A549 (cell line): Measurements from ENCODE around the gene LRRC3B. TPM values are rescaled to one million over a fixed set of nuclear protein-coding genes. Genes with fewer than 3 reads are reported as not detected.

ENCODE experiments used
- ATAC-seq, 2 experiments: fragments of 200-7000 bp in 1 of 2; fragments of >200 bp in 1 of 2; cut with Nextera tagmentation in 1 of 2; cut with Tn5 transposase in 1 of 2; 3 replicates each; pipeline versions ENCODE4 v1.8.0 to v1.9.1; 2018 to 2020; ENCODE audit warnings: mild to moderate bottlenecking in 1 of 2, moderate library complexity in 1 of 2
- CTCF ChIA-PET: fragments of 300-600 bp; sonication (Branson Sonifier 250); formaldehyde crosslinking; extraction: SDS; loops from one replicate; lab custom pipeline; 2021; ENCODE audit warnings: antibody characterized with exemption, inconsistent platforms; lab: Yijun Ruan, JAX
- POLR2A ChIA-PET: fragments of 350-600 bp; formaldehyde crosslinking; extraction: SDS; loops from one replicate; lab custom pipeline; 2021; ENCODE audit warnings: antibody characterized with exemption, inconsistent platforms; lab: Yijun Ruan, JAX
- DNase-seq, 2 experiments: peaks; one replicate each; pipeline versions ENCODE4 v3.0.0 to v3.0.0-alpha.2; 2011 to 2016; ENCODE audit warnings: low read depth in 1 of 2, low spot score in 1 of 2
- FAIRE-seq: peaks from 2 replicates; lab custom pipeline; 2011; peaks lifted over from hg19 to GRCh38; lab: Jason Lieb, UNC
- H3K27ac ChIP-seq, 2 experiments: fragments of >200 bp; sonication (Bioruptor Twin); formaldehyde crosslinking; 3 replicates each; pipeline ENCODE4 v1.5.1; 2016 to 2017
- H3K4me1 ChIP-seq: fragments of >200 bp; sonication (Bioruptor Twin); formaldehyde crosslinking; 3 replicates; pipeline ENCODE4 v1.6.1; 2016
- H3K4me2 ChIP-seq: fragments of >200 bp; sonication (Bioruptor Twin); formaldehyde crosslinking; 3 replicates; pipeline ENCODE4 v1.6.1; 2016
- H3K4me3 ChIP-seq: fragments of >200 bp; sonication (Bioruptor Twin); formaldehyde crosslinking; 3 replicates; pipeline ENCODE4 v1.5.1; 2016
- H3K9me3 ChIP-seq: fragments of >200 bp; sonication (Bioruptor Twin); formaldehyde crosslinking; 3 replicates; pipeline ENCODE4 v1.6.1; 2016
- CBX8 ChIP-seq: fragments of 200-600 bp; sonication (generic); IDR thresholded peaks from 2 replicates; pipeline ENCODE4 v1.6.1; 2016
- CHD2 ChIP-seq: fragments of 150-350 bp; IDR thresholded peaks from 2 replicates; pipeline ENCODE4 v1.6.1; 2014; ENCODE audit warnings: low read length; ENCODE audit not compliant: partially characterized antibody
- EP300 ChIP-seq, 2 experiments: fragments of >200 bp; sonication (Bioruptor Twin); formaldehyde crosslinking; IDR thresholded peaks; 2 replicates in 1 of 2; 3 replicates in 1 of 2; pipeline ENCODE4 v1.6.1; 2016 to 2017
- ESRRA ChIP-seq: fragments of 150-350 bp; IDR thresholded peaks from 2 replicates; pipeline ENCODE4 v1.6.1; 2014; ENCODE audit warnings: mild to moderate bottlenecking, low read length, borderline replicate concordance
- GATA3 ChIP-seq: IDR thresholded peaks from 2 replicates; pipeline ENCODE4 v1.6.1; 2012; ENCODE audit warnings: borderline replicate concordance
- HDAC2 ChIP-seq: fragments of 200-600 bp; sonication (generic); IDR thresholded peaks from 2 replicates; pipeline ENCODE4 v1.6.1; 2016
- HEYL ChIP-seq: fragments of 250-450 bp; sonication (Bioruptor Pico); IDR thresholded peaks from 2 replicates; pipeline ENCODE4 v1.8.0; 2021; ENCODE audit warnings: mild to moderate bottlenecking, moderate library complexity
- HOXA7 ChIP-seq: fragments of 250-450 bp; sonication (Bioruptor Pico); IDR thresholded peaks from 2 replicates; pipeline ENCODE4 v1.5.0; 2020; ENCODE audit warnings: mild to moderate bottlenecking, moderate library complexity
- HOXB5 ChIP-seq: fragments of 250-450 bp; sonication (Bioruptor Pico); IDR thresholded peaks from 2 replicates; pipeline ENCODE4 v1.5.0; 2020; ENCODE audit warnings: mild to moderate bottlenecking, moderate library complexity
- KDM1A ChIP-seq: fragments of 200-600 bp; sonication (generic); IDR thresholded peaks from 2 replicates; pipeline ENCODE4 v1.6.1; 2016; ENCODE audit warnings: low read depth, mild to moderate bottlenecking
- MYC ChIP-seq: IDR thresholded peaks from 2 replicates; pipeline ENCODE4 v1.6.1; 2012; ENCODE audit warnings: mild to moderate bottlenecking, inconsistent platforms, low read length, improper control_type of control experiment, borderline replicate concordance
- NPAS2 ChIP-seq: fragments of 250-450 bp; sonication (Bioruptor Pico); IDR thresholded peaks from 2 replicates; pipeline ENCODE4 v1.8.0; 2022; ENCODE audit warnings: mild to moderate bottlenecking, moderate library complexity, borderline replicate concordance
- NR3C1 ChIP-seq: fragments of >200 bp; sonication (Bioruptor Twin); formaldehyde crosslinking; IDR thresholded peaks from 3 replicates; pipeline ENCODE4 v1.6.1; 2017
- PHF8 ChIP-seq: fragments of 200-600 bp; sonication (generic); IDR thresholded peaks from 2 replicates; pipeline ENCODE4 v1.6.1; 2016; ENCODE audit warnings: low read depth, mild to moderate bottlenecking, antibody characterized with exemption, moderate library complexity, borderline replicate concordance
- POLR2AphosphoS2 ChIP-seq: conservative IDR thresholded peaks from 2 replicates; pipeline ENCODE4 v1.6.1; 2012; ENCODE audit warnings: low read length, improper control_type of control experiment, inconsistent platforms
- RARB ChIP-seq: fragments of 250-450 bp; sonication (Bioruptor Pico); IDR thresholded peaks from 2 replicates; pipeline ENCODE4 v1.8.0; 2021; ENCODE audit warnings: mild to moderate bottlenecking, moderate library complexity
- SMC3 ChIP-seq: fragments of >200 bp; sonication (Bioruptor Twin); formaldehyde crosslinking; IDR thresholded peaks from 3 replicates; pipeline ENCODE4 v1.6.1; 2018; ENCODE audit warnings: inconsistent platforms
- TP53 ChIP-seq: fragments of 250-450 bp; sonication (Bioruptor Pico); IDR thresholded peaks from 2 replicates; pipeline ENCODE4 v1.5.0; 2021; ENCODE audit warnings: mild to moderate bottlenecking, moderate library complexity
- ZNF302 ChIP-seq: fragments of 250-450 bp; sonication (Bioruptor Pico); IDR thresholded peaks from 2 replicates; pipeline ENCODE4 v1.9.0; 2021; ENCODE audit warnings: inconsistent platforms, mild to moderate bottlenecking, moderate library complexity
- WGBS: methylation state at CpG from one replicate; pipeline ENCODE4 v1.1.6; 2017; ENCODE audit errors: missing lambda C conversion rate; 5-methylcytosine and 5-hydroxymethylcytosine counted together
- polyA plus RNA-seq, 4 experiments: library from polyadenylated mRNA; depleted of rRNA in 3 of 4; stranded (reverse); fragments of >200 nt; fragmentation: RNase III in 1 of 4; extraction: RNeasy Plus Mini Kit Qiagen cat#74134 plus additional on column Dnase treatment in 1 of 4; gene quantifications; 2 replicates in 3 of 4; 3 replicates in 1 of 4; pipeline ENCODE4 v1.2.3, GENCODE V29; 2011 to 2017
- TF ChIP-seq, protein P1 (sequence below): IDR thresholded peaks from 2 replicates; pipeline ENCODE4 v1.6.1; 2012
- TF ChIP-seq, protein P2 (sequence below): fragments of >200 bp; sonication (Bioruptor Twin); formaldehyde crosslinking; IDR thresholded peaks from 2 replicates; pipeline ENCODE4 v1.6.1; 2016
- TF ChIP-seq, protein P3 (sequence below): fragments of 250-450 bp; sonication (Bioruptor Pico); IDR thresholded peaks from 2 replicates; pipeline ENCODE4 v1.5.0; 2021; ENCODE audit warnings: mild to moderate bottlenecking, moderate library complexity, borderline replicate concordance
- TF ChIP-seq, protein P4 (sequence below): fragments of 250-450 bp; sonication (Bioruptor Pico); IDR thresholded peaks from 2 replicates; pipeline ENCODE4 v1.5.0; 2020; ENCODE audit warnings: low read depth, mild to moderate bottlenecking, moderate library complexity

LRRC3B gene
- polyA plus RNA-seq, 2 of the 4 experiments (the other 2 are of a cell fraction): not detected

DNA sequence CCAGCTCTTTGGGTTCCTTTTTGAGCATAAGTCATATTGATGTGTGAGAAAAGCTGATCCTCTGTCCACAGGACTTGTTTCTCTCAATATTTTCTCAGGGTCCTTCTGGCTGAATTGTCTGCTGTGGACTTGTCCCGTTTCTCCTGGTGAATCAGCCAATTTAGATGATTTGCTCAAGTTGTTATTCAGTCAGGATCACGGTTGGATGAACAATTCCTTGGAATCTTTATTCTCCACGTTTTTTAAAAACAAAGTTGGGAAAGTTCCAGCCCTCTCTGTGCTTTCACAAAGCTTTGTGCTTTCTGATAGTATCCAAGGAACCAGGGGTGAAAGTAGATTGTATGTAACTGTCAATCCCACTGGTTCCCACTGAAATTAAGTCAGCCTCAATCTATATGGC is 61.3 kb downstream of the LRRC3B start (continued):
- no peak for TF ChIP-seq CHD2
- TF ChIP-seq HDAC2: no peak
- TF ChIP-seq HOXA7 (CRISPR knock-in tag): no peak
- TF ChIP-seq HEYL: no peak
- TF ChIP-seq NPAS2 (CRISPR knock-in tag): no peak
- TF ChIP-seq KDM1A: no peak

DNA sequence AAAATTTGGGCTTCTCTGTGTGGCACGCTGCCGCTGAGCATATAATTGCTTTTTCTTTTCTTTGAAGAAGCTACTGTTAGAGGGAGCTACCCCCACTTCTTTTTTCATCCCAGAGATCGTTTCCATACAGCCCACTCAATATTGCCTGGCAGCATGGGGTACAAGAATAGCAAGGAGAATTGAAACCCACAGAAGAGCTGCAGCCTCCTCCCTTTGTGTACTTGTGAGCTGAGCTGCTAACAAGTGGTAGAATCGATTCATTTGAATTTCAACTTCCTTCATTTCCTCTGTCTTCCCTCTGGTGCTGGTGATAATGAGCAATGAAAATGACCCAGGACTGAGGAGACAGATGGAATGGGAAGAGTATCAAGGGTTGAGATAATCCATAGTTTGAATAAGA is 64.9 kb downstream of the LRRC3B start:
- H3K4me3 ChIP-seq: no peak overlapping the region
- H3K9me3 ChIP-seq: no peaks in the 10 kb centered on the region
- CTCF ChIA-PET: no interaction called here
- H3K27ac ChIP-seq: no peak overlapping the region
- no peak overlapping the region for H3K4me2 ChIP-seq
- no peaks in the 10 kb centered on the region for H3K4me1 ChIP-seq
- no peak for DNase-seq
- WGBS: 19% methylated on average over 4 of the region's 4 CpGs
- no peak for FAIRE-seq
- POLR2A ChIA-PET: no interaction called here
- no peak for TF ChIP-seq POLR2AphosphoS2
- TF ChIP-seq HOXB5 (CRISPR knock-in tag): no peak
- TF ChIP-seq NR3C1: no peak
- TF ChIP-seq HOXA7 (CRISPR knock-in tag): no peak
- TF ChIP-seq TP53 (CRISPR knock-in tag): no peak
- TF ChIP-seq, protein P1, sequence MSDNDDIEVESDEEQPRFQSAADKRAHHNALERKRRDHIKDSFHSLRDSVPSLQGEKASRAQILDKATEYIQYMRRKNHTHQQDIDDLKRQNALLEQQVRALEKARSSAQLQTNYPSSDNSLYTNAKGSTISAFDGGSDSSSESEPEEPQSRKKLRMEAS: no peak
- TF ChIP-seq, protein P2, sequence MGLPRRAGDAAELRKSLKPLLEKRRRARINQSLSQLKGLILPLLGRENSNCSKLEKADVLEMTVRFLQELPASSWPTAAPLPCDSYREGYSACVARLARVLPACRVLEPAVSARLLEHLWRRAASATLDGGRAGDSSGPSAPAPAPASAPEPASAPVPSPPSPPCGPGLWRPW: no peak
- no peak for TF ChIP-seq ZNF302 (CRISPR knock-in tag)
- no peak for TF ChIP-seq HEYL
- TF ChIP-seq EP300 (IDR thresholded peaks at IDR 0.05): no peak
- no peak for ATAC-seq

DNA sequence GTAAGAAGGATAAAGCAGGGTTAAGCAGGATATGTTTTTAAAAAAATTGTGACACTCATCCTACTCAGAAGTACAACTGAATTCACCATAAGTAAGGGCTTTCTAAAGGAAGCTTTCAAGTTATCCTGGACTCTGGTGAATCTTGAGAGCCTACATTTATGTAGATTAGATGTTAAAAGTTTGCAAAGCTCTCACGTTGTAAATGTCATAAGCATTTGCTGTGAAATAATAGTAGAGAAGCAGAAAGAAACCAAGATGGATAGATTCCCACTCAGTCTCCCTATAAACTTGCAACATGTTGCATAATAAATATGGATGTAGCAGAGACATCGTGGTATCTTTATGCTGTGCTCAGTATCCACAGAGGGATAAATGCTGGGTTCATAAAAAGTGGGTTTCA is 77.0 kb downstream of the LRRC3B start:
- no peak overlapping the region for H3K4me3 ChIP-seq
- ChIA-PET CTCF (no interaction called here), POLR2A (no interaction called here)
- FAIRE-seq: no peak
- ATAC-seq: no peak
- no peak overlapping the region for H3K4me2 ChIP-seq
- H3K9me3 ChIP-seq: no peaks in the 10 kb centered on the region
- WGBS: 0% methylated on average over 2 of the region's 2 CpGs
- H3K4me1 ChIP-seq: no peaks in the 10 kb centered on the region
- DNase-seq: no peak
- no peak overlapping the region for H3K27ac ChIP-seq
- TF ChIP-seq CBX8: no peak
- no peak for TF ChIP-seq ESRRA
- no peak for TF ChIP-seq CHD2
- no peak for TF ChIP-seq RARB (CRISPR knock-in tag)
- TF ChIP-seq NR3C1: no peak
- TF ChIP-seq, protein P3, sequence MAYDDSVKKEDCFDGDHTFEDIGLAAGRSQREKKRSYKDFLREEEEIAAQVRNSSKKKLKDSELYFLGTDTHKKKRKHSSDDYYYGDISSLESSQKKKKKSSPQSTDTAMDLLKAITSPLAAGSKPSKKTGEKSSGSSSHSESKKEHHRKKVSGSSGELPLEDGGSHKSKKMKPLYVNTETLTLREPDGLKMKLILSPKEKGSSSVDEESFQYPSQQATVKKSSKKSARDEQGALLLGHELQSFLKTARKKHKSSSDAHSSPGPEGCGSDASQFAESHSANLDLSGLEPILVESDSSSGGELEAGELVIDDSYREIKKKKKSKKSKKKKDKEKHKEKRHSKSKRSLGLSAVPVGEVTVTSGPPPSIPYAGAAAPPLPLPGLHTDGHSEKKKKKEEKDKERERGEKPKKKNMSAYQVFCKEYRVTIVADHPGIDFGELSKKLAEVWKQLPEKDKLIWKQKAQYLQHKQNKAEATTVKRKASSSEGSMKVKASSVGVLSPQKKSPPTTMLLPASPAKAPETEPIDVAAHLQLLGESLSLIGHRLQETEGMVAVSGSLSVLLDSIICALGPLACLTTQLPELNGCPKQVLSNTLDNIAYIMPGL (CRISPR knock-in tag): no peak
- no peak for TF ChIP-seq PHF8
- no peak for TF ChIP-seq SMC3
- TF ChIP-seq HOXB5 (CRISPR knock-in tag): no peak
- TF ChIP-seq, protein P4, sequence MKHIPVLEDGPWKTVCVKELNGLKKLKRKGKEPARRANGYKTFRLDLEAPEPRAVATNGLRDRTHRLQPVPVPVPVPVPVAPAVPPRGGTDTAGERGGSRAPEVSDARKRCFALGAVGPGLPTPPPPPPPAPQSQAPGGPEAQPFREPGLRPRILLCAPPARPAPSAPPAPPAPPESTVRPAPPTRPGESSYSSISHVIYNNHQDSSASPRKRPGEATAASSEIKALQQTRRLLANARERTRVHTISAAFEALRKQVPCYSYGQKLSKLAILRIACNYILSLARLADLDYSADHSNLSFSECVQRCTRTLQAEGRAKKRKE (CRISPR knock-in tag): no peak
- TF ChIP-seq GATA3: no peak
- no peak for TF ChIP-seq MYC
- TF ChIP-seq, all 56 proteins: peak for 0
